PC-3 (cell line): Measurements from ENCODE around the gene EXOSC7. TPM values are rescaled to one million over a fixed set of nuclear protein-coding genes. Genes with fewer than 3 reads are reported as not detected.

Source experiments
- ATAC-seq: fragments of 200-7000 bp; cut with Tn5 transposase; 2 replicates; pipeline ENCODE4 v1.9.1; 2020; ENCODE audit warnings: mild to moderate bottlenecking, moderate library complexity
- BruUV-seq: library from RNA; stranded (reverse); fragments of 400-500 nt; replicated peaks from 2 replicates; lab custom pipeline; 2021; lab: Mats Ljungman, UMichigan
- CTCF ChIA-PET: fragments of 300-600 bp; sonication (Branson Sonifier 250); formaldehyde crosslinking; loops from one replicate; lab custom pipeline; 2022; ENCODE audit warnings: antibody characterized with exemption; lab: Charles Lee
- POLR2A ChIA-PET: fragments of 300-600 bp; sonication (Branson Sonifier 250); formaldehyde crosslinking; loops from one replicate; lab custom pipeline; 2022; ENCODE audit warnings: antibody characterized with exemption; ENCODE audit not compliant: unreplicated experiment; lab: Charles Lee
- DNase-seq: peaks from one replicate; pipeline ENCODE4 v3.0.0-alpha.2; 2015
- H2AFZ ChIP-seq: fragments of 300-600 bp; sonication (generic); 2 replicates; pipeline ENCODE4 v1.6.0; 2016; ENCODE audit warnings: antibody characterized with exemption, low read length
- H3F3A ChIP-seq: fragments of 300-600 bp; sonication (generic); one replicate; pipeline ENCODE4 v1.6.0; 2017; ENCODE audit warnings: antibody characterized with exemption, low read length, control low read depth, mild to moderate bottlenecking; ENCODE audit not compliant: unreplicated experiment
- H3K27ac ChIP-seq: fragments of 300-600 bp; sonication (generic); 2 replicates; pipeline ENCODE4 v1.5.1; 2016; ENCODE audit warnings: mild to moderate bottlenecking, low read length
- H3K27me3 ChIP-seq: fragments of 300-600 bp; sonication (generic); 2 replicates; pipeline ENCODE4 v1.6.1; 2016; ENCODE audit warnings: low read length, mixed read lengths
- H3K36me3 ChIP-seq: fragments of 300-600 bp; sonication (generic); 2 replicates; pipeline ENCODE4 v1.6.1; 2016; ENCODE audit warnings: low read depth, mixed run types, low read length, mixed read lengths
- H3K4me1 ChIP-seq: fragments of 300-600 bp; sonication (generic); 2 replicates; pipeline ENCODE4 v1.5.1; 2016; ENCODE audit warnings: low read length; ENCODE audit not compliant: insufficient read depth
- H3K4me2 ChIP-seq: fragments of 300-600 bp; sonication (generic); 2 replicates; pipeline ENCODE4 v1.6.0; 2016; ENCODE audit warnings: low read length
- H3K4me3 ChIP-seq: fragments of 300-600 bp; sonication (generic); 2 replicates; pipeline ENCODE4 v1.5.1; 2016; ENCODE audit warnings: mild to moderate bottlenecking, low read length, mixed read lengths
- H3K79me2 ChIP-seq: fragments of 300-600 bp; sonication (generic); 2 replicates; pipeline ENCODE4 v1.6.1; 2017; ENCODE audit warnings: low read length, mixed read lengths
- H3K9ac ChIP-seq: fragments of 300-600 bp; sonication (generic); 2 replicates; pipeline ENCODE4 v1.6.0; 2016; ENCODE audit warnings: mild to moderate bottlenecking, low read length
- H3K9me2 ChIP-seq: fragments of 300-600 bp; sonication (generic); replicated peaks from 2 replicates; pipeline ENCODE4 v1.6.1; 2016; ENCODE audit warnings: mixed run types, low read length, mixed read lengths
- H3K9me3 ChIP-seq: fragments of 300-600 bp; sonication (generic); 2 replicates; pipeline ENCODE4 v1.6.1; 2016; ENCODE audit warnings: low read length, mixed read lengths
- H4K20me1 ChIP-seq: fragments of 300-600 bp; sonication (generic); 2 replicates; pipeline ENCODE4 v1.6.1; 2016; ENCODE audit warnings: low read length, mixed read lengths
- EZH2 ChIP-seq: fragments of 300-600 bp; sonication (generic); IDR thresholded peaks from one replicate; pipeline ENCODE4 v1.6.1; 2017; ENCODE audit warnings: antibody characterized with exemption, mild to moderate bottlenecking, low read length; ENCODE audit not compliant: unreplicated experiment
- EZH2phosphoT487 ChIP-seq: fragments of 300-600 bp; sonication (generic); IDR thresholded peaks from 2 replicates; pipeline ENCODE4 v1.6.1; 2018; ENCODE audit warnings: mild to moderate bottlenecking, antibody characterized with exemption, low read length, borderline replicate concordance
- intact Hi-C: fragments of 100-400 bp; cut with micrococcal nuclease; formaldehyde crosslinking; loops from 2 replicates; pipeline ENCODE4 v1.9.0; 2023
- total RNA-seq: library from RNA; depleted of rRNA; stranded (reverse); fragments of >200 nt; gene quantifications from 2 replicates; pipeline ENCODE4 v1.2.3, GENCODE V29; 2014
- TF ChIP-seq, protein P1 (sequence below): fragments of 300-600 bp; sonication (generic); conservative IDR thresholded peaks from 2 replicates; pipeline ENCODE4 v1.5.1; 2017; ENCODE audit warnings: antibody characterized with exemption, low read depth, mild to moderate bottlenecking, low read length

Gene EXOSC7
- total RNA-seq, 1 experiment from 2014 or later, result 81.5 TPM

DNA sequence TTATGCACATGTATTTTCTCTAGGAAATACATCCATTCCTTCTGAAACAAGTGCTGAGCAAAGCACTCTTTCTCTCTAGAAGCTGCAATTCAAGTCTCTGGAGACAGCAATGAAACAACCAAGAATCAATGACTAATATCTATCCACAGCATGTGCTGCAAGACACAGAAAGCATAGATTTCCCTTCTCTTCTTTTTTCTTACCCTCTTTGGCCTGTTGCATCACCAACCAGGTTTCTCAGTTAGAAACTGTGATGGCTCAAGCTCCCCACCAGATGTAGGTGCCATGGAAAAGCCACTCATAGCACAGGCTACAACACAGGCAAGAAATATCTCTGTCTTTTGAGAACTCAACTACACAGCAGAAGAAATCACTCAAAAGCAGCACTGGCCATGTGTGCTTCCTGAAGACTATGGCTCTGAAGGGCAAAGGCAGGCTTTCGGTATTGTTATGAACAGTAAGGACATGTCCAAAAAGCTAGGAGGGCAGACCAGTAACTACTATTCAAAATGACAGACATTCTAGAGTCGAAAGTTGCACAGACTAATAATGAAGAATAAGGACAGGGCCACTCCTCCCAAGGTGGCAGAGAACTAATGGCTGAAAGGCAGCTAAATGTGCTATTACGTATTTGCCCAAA lies 15.5 kb upstream of the EXOSC7 start:
- H3K27me3 ChIP-seq, result no peaks in the 10 kb centered on the region
- H3K36me3 ChIP-seq, result peaks cover 11% of the 10 kb centered on the region; the same call in 1 of the 2 replicates
- peaks cover 98% of the 10 kb centered on the region for H3K79me2 ChIP-seq
- peaks cover 65% of the 10 kb centered on the region for H3K4me1 ChIP-seq
- POLR2A ChIA-PET, result no interaction called here
- BruUV-seq, result no TSS peak
- H3K4me2 ChIP-seq, result no peak overlapping the region
- H4K20me1 ChIP-seq, result no peaks in the 10 kb centered on the region
- TF ChIP-seq, protein P1, sequence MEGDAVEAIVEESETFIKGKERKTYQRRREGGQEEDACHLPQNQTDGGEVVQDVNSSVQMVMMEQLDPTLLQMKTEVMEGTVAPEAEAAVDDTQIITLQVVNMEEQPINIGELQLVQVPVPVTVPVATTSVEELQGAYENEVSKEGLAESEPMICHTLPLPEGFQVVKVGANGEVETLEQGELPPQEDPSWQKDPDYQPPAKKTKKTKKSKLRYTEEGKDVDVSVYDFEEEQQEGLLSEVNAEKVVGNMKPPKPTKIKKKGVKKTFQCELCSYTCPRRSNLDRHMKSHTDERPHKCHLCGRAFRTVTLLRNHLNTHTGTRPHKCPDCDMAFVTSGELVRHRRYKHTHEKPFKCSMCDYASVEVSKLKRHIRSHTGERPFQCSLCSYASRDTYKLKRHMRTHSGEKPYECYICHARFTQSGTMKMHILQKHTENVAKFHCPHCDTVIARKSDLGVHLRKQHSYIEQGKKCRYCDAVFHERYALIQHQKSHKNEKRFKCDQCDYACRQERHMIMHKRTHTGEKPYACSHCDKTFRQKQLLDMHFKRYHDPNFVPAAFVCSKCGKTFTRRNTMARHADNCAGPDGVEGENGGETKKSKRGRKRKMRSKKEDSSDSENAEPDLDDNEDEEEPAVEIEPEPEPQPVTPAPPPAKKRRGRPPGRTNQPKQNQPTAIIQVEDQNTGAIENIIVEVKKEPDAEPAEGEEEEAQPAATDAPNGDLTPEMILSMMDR, result no peak
- TF ChIP-seq EZH2phosphoT487 (no peak), EZH2 (no peak)
- no peak overlapping the region for H2AFZ ChIP-seq
- no peaks in the 10 kb centered on the region for H3K9me3 ChIP-seq
- no peak for DNase-seq
- CTCF ChIA-PET, result interaction anchor here (0.6 kb wide), 1 partner anchor 257 kb away, joined by 3 read pairs; no protein-coding TSS in a partner anchor
- no peak for ATAC-seq
- H3K4me3 ChIP-seq, result no peak overlapping the region
- no peak overlapping the region for H3K27ac ChIP-seq
- no peaks in the 10 kb centered on the region for H3F3A ChIP-seq
- intact Hi-C loops, result loop anchor here (5.0 kb wide), 1 partner anchor 78 kb away; no protein-coding TSS in a partner anchor
- H3K9me2 ChIP-seq, result no peaks in the 10 kb centered on the region
- no peak overlapping the region for H3K9ac ChIP-seq

DNA sequence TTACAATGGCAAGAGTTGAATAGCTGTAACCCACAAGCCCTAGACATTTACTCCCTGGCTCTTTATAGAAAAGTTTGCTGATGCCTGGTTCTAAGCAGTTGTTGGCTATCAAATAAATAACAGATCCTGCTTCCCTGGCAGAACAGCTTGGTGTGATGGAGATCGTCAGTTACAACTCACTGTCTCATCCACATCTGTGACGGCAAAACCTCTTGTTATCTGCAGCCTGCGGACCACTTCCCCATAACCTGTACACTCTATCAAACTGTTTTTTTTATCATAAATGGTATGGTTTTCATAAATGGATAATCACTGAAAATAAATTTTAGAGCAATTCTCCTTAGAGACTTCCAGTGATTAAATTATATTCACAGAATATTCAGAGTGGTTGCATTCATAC lies 14.2 kb upstream of the EXOSC7 start:
- H3K27me3 ChIP-seq, result no peaks in the 10 kb centered on the region
- H3K79me2 ChIP-seq, result peaks cover 96% of the 10 kb centered on the region
- peak overlapping the region; percentile 73 for H3K4me2 ChIP-seq
- POLR2A ChIA-PET, result no interaction called here
- H3K36me3 ChIP-seq, result peaks cover 11% of the 10 kb centered on the region; the same call in 1 of the 2 replicates
- peak overlapping the region; percentile 85 for H3K27ac ChIP-seq
- DNase-seq (no peak), ATAC-seq (no peak)
- TF ChIP-seq EZH2phosphoT487 (no peak), EZH2 (no peak)
- TF ChIP-seq, protein P1, result no peak
- H2AFZ ChIP-seq, result no peak overlapping the region
- CTCF ChIA-PET, result no interaction called here
- no peak overlapping the region for H3K9ac ChIP-seq
- H3K4me3 ChIP-seq, result no peak overlapping the region
- BruUV-seq, result no TSS peak
- no peaks in the 10 kb centered on the region for H3K9me2 ChIP-seq
- peaks cover 7% of the 10 kb centered on the region for H3F3A ChIP-seq
- H3K9me3 ChIP-seq, result no peaks in the 10 kb centered on the region
- H3K4me1 ChIP-seq, result peaks cover 63% of the 10 kb centered on the region
- H4K20me1 ChIP-seq, result no peaks in the 10 kb centered on the region
- intact Hi-C loops, result loop anchor here (5.0 kb wide), 1 partner anchor 80 kb away; no protein-coding TSS in a partner anchor
